Natural killer cell (primary cell): ENCODE data around the gene MYO15A. TPM values are rescaled to one million over a fixed set of nuclear protein-coding genes. Genes with fewer than 3 reads are reported as not detected.
A peak's percentile ranks its signal among the peaks of the same experiment; 100 is the strongest.

Experiments used
- ATAC-seq, 3 donors: fragments of 150-1000 bp in 2 of 3; fragments of 200-7000 bp in 1 of 3; cut with Tn5 transposase; 1 replicate in 1 of 3; 2 replicates in 2 of 3; pipeline ENCODE4 v1.10.0; 2021; ENCODE audit warnings: mild to moderate bottlenecking in 2 of 3, moderate library complexity in 2 of 3
- DNase-seq, 2 donors: peaks; one replicate each; pipeline versions ENCODE4 v3.0.0 to v3.0.0-alpha.2; 2013 to 2021; ENCODE audit warnings: mixed read lengths in 1 of 2
- H3K27ac ChIP-seq: one replicate; pipeline ENCODE4 v1.5.1; 2013; ENCODE audit warnings: mild to moderate bottlenecking, low read length
- H3K27me3 ChIP-seq: one replicate; pipeline ENCODE4 v1.6.1; 2013; ENCODE audit warnings: low read length; ENCODE audit not compliant: control insufficient read depth, insufficient read depth
- H3K36me3 ChIP-seq: one replicate; pipeline ENCODE4 v1.6.1; 2013; ENCODE audit warnings: low read length; ENCODE audit not compliant: control insufficient read depth, insufficient read depth
- H3K4me1 ChIP-seq: one replicate; pipeline ENCODE4 v1.6.1; 2013; ENCODE audit warnings: low read length; ENCODE audit not compliant: control insufficient read depth, insufficient read depth
- H3K4me3 ChIP-seq: one replicate; pipeline ENCODE4 v1.5.1; 2013; ENCODE audit warnings: low read length
- H3K9me3 ChIP-seq: one replicate; pipeline ENCODE4 v1.6.1; 2013; ENCODE audit warnings: low read length; ENCODE audit not compliant: control insufficient read depth, insufficient read depth
- H3K27ac Mint-ChIP-seq, 2 donors: one replicate each; pipeline ENCODE4 v1.8.0; 2022; ENCODE audit warnings: mild to moderate bottlenecking in 2 of 2, mixed read lengths in 2 of 2, moderate library complexity in 1 of 2
- H3K27me3 Mint-ChIP-seq, 2 donors: one replicate each; pipeline ENCODE4 v1.8.0; 2022; ENCODE audit warnings: low read depth in 2 of 2, mixed read lengths in 2 of 2
- H3K36me3 Mint-ChIP-seq: one replicate; pipeline ENCODE4 v1.8.0; 2022; ENCODE audit warnings: mixed read lengths
- H3K4me1 Mint-ChIP-seq, 2 donors: one replicate each; pipeline ENCODE4 v1.8.0; 2022; ENCODE audit warnings: mixed read lengths in 2 of 2
- H3K4me3 Mint-ChIP-seq: one replicate; pipeline ENCODE4 v1.8.0; 2022; ENCODE audit warnings: mild to moderate bottlenecking, moderate library complexity, mixed read lengths
- H3K9me3 Mint-ChIP-seq, 2 donors: one replicate each; pipeline ENCODE4 v1.8.0; 2022; ENCODE audit warnings: mixed read lengths in 2 of 2
- CTCF ChIP-seq: fragments of 200-600 bp; IDR thresholded peaks from one replicate; pipeline ENCODE4 v1.8.0; 2022; ENCODE audit warnings: antibody characterized with exemption
- WGBS: methylation state at CpG from one replicate; pipeline ENCODE4 v1.1.7; 2013; ENCODE audit warnings: missing lambda C conversion rate; ENCODE audit not compliant: insufficient coverage; 5-methylcytosine and 5-hydroxymethylcytosine counted together
- intact Hi-C: fragments of 100-400 bp; cut with micrococcal nuclease; formaldehyde crosslinking; loops from one replicate; pipeline ENCODE4 v1.14.2; 2022
- total RNA-seq, 4 donors: library from RNA; stranded (reverse); fragments of 120-200 nt in 1 of 4; gene quantifications; one replicate each; pipeline versions ENCODE4 v1.2.3 to v1.2.4, GENCODE V29; 2013 to 2022

The MYO15A gene
- total RNA-seq, 3 donors from 2014 or later (not counting 1 experiment from before 2014, with no cell fraction given), result 1.6 to 2.0 (median 1.8) TPM

DNA sequence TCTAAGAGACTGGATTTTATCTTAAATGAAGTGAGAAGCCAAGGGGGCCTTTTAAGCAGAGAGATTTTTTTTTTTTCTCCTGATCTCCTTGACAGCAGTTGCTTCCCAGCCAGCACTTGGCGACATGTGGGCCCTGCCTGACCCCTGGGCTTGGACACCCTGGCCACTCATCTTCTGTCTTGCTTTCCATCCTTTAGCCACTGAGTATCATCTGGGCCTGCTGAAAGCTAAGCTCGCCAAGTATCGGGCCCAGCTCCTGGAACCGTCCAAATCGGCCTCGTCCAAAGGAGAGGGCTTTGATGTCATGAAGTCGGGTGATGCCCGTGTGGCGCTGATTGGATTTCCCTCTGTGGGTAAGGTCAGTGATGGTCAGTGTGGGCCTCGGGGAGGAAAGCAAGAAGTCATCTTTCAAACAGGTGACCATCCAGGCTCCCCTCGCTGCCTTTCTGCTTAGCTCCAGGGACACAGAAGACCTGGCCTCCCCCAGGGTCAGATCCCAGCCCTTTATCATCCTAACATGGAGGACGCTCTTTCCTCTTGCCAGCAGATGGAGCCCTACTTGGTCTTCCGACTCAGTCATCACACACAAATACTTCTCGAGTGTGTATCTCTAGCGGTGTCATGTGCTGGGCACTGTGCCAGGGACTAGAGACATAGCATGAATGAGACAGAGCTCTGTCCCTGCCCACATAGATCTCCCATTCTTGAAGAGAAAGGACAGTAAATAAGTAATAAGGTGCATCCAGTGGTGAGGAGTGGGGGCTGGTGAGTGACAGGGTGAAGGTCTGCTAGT, 14.7 kb upstream of the MYO15A start:
- Histone ChIP-seq H3K27me3 (no peaks in the 10 kb centered on the region), H3K9me3 (no peaks in the 10 kb centered on the region), H3K36me3 (peaks cover 43% of the 10 kb centered on the region), H3K27ac (no peak overlapping the region), H3K4me1 (peaks cover 5% of the 10 kb centered on the region), H3K4me3 (no peak overlapping the region)
- Mint-ChIP-seq H3K27ac (peak overlapping the region; percentile 34 to 72), H3K27me3 (no peaks in the 10 kb centered on the region), H3K9me3 (no peaks in the 10 kb centered on the region), H3K4me1 (peaks cover 21 to 36% of the 10 kb centered on the region in 2 donors), H3K36me3 (peaks cover 7% of the 10 kb centered on the region), H3K4me3 (no peak overlapping the region)
- 96% methylated on average over 15 of the region's 15 CpGs for WGBS
- ATAC-seq (no peak), DNase-seq (peak in 1 of 2 donors; percentile 40)
- intact Hi-C loops, result no loop called here
- no peak for TF ChIP-seq CTCF

DNA sequence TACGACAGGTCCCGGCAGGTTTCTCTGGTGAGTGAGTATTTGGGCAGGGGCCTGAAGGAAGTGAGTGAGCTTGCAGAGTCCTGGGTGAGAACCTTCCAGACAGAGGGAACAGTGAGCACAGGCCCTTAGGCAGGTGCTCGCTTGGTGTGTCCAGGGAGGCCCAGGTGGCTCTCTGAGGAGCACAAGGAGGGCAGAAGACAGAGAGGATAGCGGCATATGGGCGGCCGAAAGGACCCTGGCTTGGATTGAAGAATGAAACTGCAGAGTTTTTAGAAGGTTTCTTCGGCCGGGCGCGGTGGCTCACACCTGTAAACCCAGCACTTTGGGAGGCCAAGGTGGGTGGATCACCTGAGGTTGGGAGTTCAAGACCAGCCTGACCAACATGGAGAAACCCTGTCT, 14.1 kb upstream of the MYO15A start:
- H3K9me3 Mint-ChIP-seq, result no peaks in the 10 kb centered on the region
- 97% methylated on average over 10 of the region's 10 CpGs for WGBS
- H3K27ac Mint-ChIP-seq, result peak overlapping the region; percentile 34 to 72
- Histone ChIP-seq H3K27ac (no peak overlapping the region), H3K9me3 (no peaks in the 10 kb centered on the region), H3K4me1 (no peaks in the 10 kb centered on the region), H3K27me3 (no peaks in the 10 kb centered on the region), H3K4me3 (no peak overlapping the region), H3K36me3 (peaks cover 49% of the 10 kb centered on the region)
- H3K36me3 Mint-ChIP-seq, result peaks cover 7% of the 10 kb centered on the region
- DNase-seq (no peak), ATAC-seq (no peak)
- intact Hi-C loops, result no loop called here
- no peak for TF ChIP-seq CTCF
- H3K4me1 Mint-ChIP-seq, result peaks cover 15 to 30% of the 10 kb centered on the region in 2 donors
- H3K27me3 Mint-ChIP-seq, result no peaks in the 10 kb centered on the region
- no peak overlapping the region for H3K4me3 Mint-ChIP-seq

DNA sequence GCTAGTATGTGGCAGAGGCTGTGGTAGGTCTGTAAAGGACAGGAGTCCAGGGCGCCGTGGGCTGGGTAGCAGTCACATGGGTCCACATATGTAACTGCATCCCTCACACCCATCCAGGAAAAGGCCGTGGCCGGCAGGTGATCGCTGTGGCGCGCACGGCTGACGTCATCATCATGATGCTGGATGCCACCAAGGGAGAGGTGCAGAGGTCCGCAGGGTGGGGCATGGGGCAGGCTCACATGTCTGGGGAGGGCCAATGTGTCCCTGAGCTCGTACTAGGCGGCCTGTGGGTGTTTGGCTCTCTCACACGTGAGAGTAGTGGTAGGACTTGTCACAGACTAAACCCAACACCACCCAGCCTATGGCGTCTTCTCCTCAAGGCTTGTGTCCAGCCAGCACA, 9.0 kb upstream of the MYO15A start:
- TF ChIP-seq CTCF, result no peak

More for the DNA sequence above, 9.0 kb upstream of the MYO15A start:
- Mint-ChIP-seq H3K4me3 (no peak overlapping the region), H3K9me3 (no peaks in the 10 kb centered on the region), H3K36me3 (no peaks in the 10 kb centered on the region), H3K4me1 (peaks cover 10 to 12% of the 10 kb centered on the region in 2 donors), H3K27me3 (no peaks in the 10 kb centered on the region), H3K27ac (no peak overlapping the region)
- H3K27me3 ChIP-seq, result no peaks in the 10 kb centered on the region
- no peaks in the 10 kb centered on the region for H3K4me1 ChIP-seq
- H3K27ac ChIP-seq, result no peak overlapping the region
- WGBS, result 94% methylated on average over 14 of the region's 14 CpGs
- peaks cover 51% of the 10 kb centered on the region for H3K36me3 ChIP-seq
- DNase-seq (no peak), ATAC-seq (no peak)
- intact Hi-C loops, result no loop called here
- H3K9me3 ChIP-seq, result no peaks in the 10 kb centered on the region
- no peak overlapping the region for H3K4me3 ChIP-seq
